Nucleus accumbens (tissue), 56 donors: Measurements from ENCODE around the gene PNLIPRP1.

ENCODE experiments used
- DNase-seq, 56 donors: peaks; one replicate each; lab custom pipeline; 2025; lab: John Stamatoyannopoulos, UW

Gene PNLIPRP1

DNA sequence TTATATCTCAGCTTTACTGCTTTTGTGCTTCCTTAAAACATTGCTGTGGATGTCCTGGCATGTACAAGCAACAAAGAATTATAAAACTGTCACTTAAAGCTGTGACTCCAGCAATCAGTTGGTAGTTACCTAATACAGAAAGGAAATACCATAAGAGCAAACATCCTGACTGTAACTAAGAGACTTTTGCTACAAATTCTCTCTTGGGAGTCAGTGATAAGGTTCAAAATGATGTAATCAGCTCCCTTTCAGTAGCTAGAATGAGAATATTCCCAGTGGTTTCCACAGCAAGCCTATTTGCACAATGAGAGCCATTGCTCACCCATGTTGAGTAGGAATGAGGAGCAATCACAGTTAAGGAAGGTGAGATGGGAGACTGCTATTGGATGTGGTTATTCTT is 7.6 kb downstream of the PNLIPRP1 start:
- no peak for DNase-seq

GRCh38 chr10:116599991-116600390 is 9.2 kb downstream of the PNLIPRP1 start:
- no peak for DNase-seq

DNA sequence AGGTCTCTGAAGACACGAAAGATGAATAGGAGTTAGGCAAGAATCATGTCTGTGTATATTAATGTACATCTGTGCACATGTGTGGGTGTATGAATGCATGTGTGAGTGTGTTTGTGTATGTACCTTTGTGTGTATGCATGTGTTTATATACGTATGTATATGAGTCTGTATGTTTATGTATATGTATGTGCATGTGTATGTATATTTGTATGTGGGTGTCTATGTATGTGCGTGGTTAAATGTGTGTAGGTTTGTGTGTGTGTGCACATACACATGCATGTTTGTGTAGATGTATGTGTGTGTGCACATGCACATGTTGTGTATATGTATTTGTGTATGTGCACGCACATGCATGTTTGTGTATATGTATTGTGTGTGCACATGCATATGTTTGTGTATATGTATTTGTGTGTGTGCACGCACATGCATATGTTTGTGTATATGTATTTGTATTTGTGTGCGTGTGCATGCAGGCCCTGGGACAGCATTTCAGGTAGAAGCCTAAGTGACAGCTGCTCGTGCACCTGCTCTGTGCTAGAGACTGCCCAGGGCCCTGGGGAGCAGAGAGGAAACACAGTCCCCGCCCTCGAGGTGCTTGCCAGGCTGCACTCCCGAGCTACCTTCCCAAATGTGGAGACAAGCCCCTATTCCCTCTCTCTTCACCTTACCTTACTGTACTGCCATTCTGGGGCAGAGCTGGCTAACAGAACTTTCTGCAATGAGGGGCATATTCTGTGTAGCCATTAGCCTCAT is 12.1 kb downstream of the PNLIPRP1 start:
- no peak for DNase-seq

DNA sequence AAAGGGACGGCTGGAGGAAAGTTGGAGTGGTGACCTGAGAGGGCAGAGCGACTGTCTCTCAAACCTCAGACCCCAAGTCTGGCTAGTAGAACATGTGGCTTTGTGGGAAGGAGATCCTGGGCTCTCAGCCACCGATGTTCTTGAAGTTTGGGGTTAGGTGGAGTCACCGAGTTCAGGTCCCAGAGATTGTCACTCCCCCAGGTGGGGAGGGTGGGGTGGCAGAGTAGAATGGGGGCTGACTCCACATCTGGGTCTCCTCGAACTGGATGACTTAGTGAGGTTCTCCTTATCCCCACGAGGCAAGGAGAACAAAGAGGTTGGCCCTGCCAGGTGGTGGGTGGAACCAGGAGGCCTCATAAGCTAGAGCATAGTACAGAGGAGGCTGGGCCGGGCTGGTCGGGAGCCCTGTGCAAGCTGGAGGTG is 15.3 kb downstream of the PNLIPRP1 start:
- no peak for DNase-seq

DNA sequence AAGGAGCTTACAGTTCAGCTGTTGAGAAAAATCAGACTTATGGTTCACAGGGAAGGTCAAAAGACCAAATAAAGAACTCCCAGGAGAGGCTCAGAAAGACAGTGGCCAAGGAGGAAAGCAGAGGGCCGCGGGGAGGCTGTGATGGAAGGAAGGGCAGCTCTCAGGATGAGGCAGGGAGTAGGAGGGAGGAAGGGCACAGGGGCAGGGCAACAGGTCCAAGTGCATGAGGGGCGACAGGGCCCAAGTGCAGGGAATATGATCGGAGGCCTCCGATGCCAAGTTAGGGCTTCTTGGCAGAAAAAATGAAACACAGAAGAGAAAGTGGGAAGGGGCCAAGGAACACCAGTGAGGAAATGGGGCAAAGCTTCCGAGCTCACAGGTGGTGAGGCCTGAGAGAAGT is 16.6 kb downstream of the PNLIPRP1 start:
- DNase-seq, result no peak

DNA sequence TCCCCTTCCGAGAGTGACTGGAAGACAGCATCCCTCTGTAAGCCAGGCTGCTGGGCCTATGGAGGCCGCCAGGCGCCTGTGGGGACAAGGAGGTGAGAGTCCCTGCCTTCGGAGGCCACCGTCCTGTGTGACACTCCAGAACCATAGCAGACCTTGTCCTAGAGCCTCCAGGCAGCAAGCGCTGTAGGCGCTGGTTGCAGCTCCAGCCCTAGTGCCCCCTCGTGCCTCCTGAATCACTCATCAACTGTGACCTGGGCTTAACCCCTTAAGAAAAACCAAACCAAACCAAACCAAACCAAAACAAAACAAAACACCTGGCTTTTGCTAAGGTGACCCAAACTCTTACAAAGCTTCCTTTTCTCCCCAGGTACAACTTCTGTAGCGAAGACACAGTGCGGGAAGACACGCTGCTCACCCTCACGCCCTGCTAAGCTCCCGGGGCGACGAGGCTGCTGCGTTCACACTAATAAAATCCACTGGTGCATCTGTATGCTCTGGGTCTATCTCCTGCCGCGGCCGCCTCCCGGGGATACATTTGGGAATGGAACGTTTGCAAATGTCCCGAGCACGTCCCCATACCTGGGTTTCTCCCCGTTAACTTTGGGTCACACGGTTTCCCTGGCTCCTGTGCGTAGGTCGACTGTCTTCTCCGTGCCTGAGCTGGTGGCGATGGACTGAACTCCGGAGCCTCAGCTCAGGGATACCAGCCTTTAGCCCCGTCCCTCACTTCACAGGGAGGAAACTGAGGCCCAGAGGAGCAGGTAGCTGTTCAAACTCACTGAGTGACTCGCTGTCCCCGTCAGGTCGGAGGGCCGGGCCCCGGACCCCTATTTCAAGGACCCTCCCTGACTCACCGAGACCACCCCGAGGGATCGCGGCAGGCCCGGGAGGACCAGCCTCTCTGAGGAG is 18.2 kb downstream of the PNLIPRP1 start:
- DNase-seq, result no peak

- no peak for DNase-seq
These were observed 19.8 kb downstream of the PNLIPRP1 start for GRCh38 chr10:116610443-116611152.

GRCh38 chr10:116611153-116611545 is 20.4 kb downstream of the PNLIPRP1 start:
- no peak for DNase-seq

- DNase-seq, result no peak
These were observed 21.5 kb downstream of the PNLIPRP1 start for GRCh38 chr10:116612107-116612769.

GRCh38 chr10:116613471-116613870 is 22.7 kb downstream of the PNLIPRP1 start:
- DNase-seq, result no peak

- no peak for DNase-seq
These were observed 24.0 kb downstream of the PNLIPRP1 start for GRCh38 chr10:116614796-116615195.

GRCh38 chr10:116615199-116615776 is 24.5 kb downstream of the PNLIPRP1 start:
- DNase-seq, result no peak

DNA sequence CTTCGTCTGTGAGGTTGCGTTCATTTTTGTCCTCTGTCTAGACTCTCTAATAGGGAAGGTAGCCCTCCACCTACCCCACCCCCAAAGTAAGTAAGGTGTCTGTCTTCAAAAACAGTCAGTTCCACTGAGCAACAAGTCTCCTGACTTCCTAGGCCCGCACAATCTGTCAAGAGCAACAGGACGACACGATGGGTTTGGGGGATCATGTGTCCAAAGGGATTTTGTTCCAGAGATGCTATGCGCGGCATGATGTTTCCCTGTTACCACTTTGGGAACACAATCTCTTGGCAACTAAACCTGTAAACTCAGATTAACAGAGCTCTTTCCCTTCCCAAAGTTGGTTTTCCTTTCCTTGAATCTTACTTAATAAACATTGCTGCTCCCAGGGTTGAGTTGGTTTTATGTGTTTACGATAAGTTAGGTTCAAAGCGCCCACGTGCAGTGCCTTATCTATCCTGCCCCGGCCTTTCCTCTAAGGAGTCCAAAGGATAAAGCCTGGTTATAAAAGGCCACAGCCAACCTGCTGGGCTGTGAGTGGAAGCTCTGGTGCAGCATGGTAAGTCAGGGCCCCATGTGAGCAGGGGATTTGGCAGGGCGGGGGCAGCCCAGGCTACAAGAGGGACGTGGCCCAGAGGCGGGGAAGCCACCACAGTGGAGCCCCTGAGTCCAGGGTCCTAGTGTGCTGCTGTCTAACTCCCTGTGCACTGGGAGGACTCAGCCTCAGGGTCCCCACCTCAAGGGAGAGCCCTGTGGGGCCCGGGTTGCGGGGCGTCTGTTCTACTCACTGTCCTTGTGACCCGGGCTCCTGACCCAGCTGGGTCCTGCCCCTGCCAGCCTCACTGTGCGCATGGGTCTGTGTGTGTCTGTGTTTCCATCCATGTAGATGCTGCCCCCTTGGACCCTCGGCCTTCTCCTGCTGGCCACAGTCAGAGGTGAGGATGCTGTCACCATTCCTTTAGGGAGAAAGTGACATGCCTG is 30.0 kb downstream of the PNLIPRP1 start, which contains the start of gene PNLIPRP2:
Gene PNLIPRP2, plus strand, starts transcription at position 531 of the 978 bp plus-strand sequence.
- DNase-seq, result no peak

DNA sequence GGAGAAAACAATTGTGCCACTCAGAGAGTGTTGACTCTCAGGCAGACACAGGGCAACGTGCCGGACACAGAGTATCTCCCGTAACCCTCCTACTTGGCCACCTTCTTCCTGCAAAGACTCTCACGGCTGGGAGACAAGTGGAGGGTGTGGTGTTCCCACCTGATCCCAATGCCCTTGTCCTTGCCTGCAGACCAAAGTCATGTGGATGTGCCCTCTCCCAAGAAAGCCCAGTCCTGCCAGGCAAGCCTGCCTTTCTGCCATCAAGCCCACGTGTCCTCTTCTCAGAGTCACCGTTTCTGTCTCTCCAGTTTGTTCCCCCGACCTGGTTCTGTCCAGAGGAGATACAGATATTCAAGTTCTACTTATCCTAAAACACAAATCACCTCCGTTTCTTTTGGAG is 30.7 kb downstream of the PNLIPRP1 start:
- no peak for DNase-seq

GRCh38 chr10:116621934-116622655 is 31.3 kb downstream of the PNLIPRP1 start:
- DNase-seq, result no peak

DNA sequence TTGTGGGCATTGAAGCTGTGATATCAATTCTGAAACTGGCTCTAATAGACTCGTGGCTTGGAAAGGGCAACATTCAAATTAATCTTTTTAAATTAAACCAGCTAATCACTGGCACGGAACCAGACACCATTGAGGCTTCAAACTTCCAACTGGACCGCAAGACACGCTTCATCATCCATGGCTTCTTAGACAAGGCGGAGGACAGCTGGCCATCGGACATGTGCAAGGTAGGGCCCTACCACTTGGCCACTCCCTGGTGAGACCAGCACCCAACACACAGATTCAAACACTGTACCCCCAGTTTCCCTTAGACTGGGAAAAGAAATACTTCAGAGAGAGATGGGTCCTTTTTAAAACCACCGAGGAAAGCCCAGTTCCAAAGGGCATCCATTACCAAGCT is 35.1 kb downstream of the PNLIPRP1 start:
- DNase-seq, result no peak

DNA sequence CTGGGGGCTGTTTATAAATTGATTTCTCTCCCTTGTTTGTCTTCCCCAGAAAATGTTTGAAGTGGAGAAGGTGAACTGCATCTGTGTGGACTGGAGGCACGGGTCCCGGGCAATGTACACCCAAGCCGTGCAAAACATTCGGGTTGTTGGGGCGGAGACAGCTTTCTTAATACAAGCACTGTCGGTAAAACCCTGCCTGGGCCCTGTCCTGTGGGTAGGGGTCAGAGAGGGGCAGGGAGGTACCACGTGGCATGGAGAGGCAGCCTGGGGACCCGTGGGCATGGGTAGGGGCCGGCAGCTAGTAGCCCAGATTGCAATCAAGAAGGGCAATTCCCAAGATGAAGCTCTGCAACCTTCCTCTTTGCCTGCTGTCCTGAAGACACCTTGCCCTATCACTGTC is 36.1 kb downstream of the PNLIPRP1 start:
- no peak for DNase-seq

GRCh38 chr10:116627386-116627933 is 36.7 kb downstream of the PNLIPRP1 start:
- DNase-seq, result peak in 2 of 56 donors; percentile 3 to 37
